SIG-M5 (cell line): Measurements from ENCODE around the gene ST6GAL1.

Experiments used
- DNase-seq: peaks from one replicate; lab custom pipeline; 2025; lab: John Stamatoyannopoulos, UW

ST6GAL1 gene

GRCh38 chr3:187112934-187113793 lies 182.8 kb downstream of the ST6GAL1 start:
- DNase-seq, result no peak

GRCh38 chr3:187114511-187114910 lies 184.2 kb downstream of the ST6GAL1 start:
- DNase-seq, result no peak

- no peak for DNase-seq
Observed at GRCh38 chr3:187120326-187120725, 190.0 kb downstream of the ST6GAL1 start.

GRCh38 chr3:187122261-187122660 lies 191.9 kb downstream of the ST6GAL1 start:
- DNase-seq, result no peak

GRCh38 chr3:187125319-187126031 lies 195.1 kb downstream of the ST6GAL1 start:
- no peak for DNase-seq
